ENCODE data around the gene HP.
"Not testable (repeated sequence)": the region's sequence is repeated elsewhere in the genome, so short reads cannot be mapped to it uniquely, and the experiment has no call there.

The HP gene

GRCh38 chr16:72043539-72043938 is 10.8 kb upstream of the HP start:
- DNase-seq (ENCODE audit: low read depth), result no peak

DNA sequence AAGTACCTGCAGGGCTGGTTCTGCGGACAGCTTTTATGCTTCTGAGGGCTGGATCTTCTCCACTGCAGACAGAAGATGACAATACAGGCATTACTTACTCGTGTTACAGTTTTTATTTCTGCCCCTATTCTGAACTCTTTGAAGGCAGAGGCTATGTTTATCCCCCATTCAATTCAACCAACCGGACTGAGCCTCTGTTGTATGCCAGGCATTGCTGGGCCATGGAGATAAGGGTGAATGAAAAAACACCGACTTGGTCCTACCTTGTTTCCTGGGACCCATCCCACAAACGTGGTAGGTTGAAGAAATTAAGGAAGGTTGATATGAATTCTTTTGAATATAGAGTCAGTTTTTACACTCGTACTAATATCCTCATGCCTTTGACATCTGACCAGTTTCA is 10.0 kb upstream of the HP start:
- no peak for DNase-seq (ENCODE audit: low read depth)

DNA sequence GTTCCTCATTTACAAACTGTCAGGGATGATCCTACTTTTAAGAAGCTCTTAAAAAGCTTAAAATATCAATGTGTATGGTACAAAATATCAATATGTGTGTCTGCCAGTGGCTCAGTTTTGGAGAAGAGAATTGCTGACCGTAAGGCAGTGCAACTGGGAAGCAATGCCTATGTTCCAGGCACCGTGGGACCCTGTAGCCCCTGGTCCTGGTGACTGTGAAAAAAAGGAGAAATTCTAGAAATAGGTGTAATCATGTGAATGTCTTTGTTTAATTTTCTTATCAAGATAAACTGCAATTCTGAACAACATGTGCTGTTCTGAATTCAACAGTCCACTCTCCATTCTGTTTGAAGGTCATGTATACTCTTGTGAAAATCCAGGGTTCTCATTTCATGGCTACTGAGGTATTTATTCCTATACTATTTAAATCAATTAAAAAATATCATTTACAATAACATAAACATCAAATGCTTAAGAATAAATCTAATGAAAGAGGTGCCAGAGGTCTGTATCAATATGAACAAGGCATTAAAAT is 9.4 kb upstream of the HP start:
- DNase-seq (ENCODE audit: low read depth), result no peak

GRCh38 chr16:72049110-72049509 is 5.2 kb upstream of the HP start:
- DNase-seq (ENCODE audit: low read depth), result no peak

DNA sequence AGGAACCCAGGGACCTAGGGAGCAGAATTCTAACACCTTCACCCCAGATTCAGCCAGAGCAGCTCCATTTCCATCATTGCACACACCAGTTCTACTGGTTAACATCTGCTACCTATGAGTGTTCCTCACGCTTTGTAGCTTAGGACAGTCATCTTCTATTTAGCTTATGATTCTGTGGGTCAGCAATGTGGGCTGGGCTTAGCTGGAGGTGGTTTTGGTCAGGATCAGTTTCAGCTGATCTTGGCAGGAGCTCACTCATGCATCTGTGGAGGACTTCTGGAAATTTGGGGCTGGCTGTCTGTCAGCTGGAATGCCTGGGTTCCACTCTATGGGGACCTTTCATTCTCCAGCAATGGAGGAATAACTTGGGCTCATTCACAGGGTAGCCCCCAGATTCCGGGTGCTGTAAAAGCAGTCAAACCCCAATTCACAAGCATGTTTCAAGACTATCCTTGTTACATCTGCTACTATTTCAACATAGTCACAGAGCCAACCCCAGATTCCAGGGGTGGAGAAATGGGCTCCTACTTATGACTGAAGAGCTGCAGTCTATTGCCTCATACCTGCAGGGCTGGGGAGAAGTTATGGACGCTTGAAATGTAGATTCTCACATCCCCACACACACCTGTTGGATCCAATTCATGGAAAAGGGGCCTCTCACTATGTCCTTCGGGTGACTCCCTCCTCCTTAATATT is 3.4 kb upstream of the HP start:
- DNase-seq (ENCODE audit: low read depth), result no peak

DNA sequence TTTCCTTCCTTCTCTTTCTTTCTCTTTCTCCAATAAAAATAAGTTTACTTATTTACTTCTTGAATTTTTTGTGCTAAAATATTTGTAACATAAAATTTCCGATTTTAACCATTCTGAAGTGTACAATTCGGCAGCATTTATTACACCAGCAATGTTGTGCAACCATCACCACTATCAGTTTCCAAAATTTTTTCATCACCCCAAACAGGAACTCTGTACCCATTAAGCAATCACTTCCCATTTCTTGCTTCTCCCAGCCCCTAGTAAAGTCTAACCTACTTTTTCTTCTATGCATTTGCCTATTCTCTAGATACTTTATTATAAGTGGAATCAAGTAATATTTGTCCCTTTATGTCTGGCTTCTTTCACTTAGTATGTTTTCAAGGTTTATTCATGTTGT is 2.5 kb upstream of the HP start:
- no peak for DNase-seq (ENCODE audit: low read depth)

DNA sequence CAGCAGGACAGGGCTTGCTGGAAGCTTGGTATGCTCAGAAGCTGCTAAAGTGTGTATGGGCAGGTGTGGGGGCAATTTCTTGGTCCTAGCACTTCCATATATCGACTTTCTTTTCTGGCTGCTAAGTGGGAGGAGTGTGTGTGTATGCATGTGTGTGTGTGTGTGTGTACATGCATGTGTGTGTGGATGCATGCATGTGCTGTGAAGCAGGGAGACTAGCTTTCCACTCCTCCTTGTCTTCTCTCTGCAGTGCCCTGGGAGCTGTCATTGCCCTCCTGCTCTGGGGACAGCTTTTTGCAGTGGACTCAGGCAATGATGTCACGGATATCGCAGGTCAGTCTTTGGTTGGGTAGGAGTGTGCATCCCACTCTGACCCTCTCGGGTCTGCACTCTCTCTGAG is 1.6 kb downstream of the HP start:
- DNase-seq (ENCODE audit: low read depth), result no peak

DNA sequence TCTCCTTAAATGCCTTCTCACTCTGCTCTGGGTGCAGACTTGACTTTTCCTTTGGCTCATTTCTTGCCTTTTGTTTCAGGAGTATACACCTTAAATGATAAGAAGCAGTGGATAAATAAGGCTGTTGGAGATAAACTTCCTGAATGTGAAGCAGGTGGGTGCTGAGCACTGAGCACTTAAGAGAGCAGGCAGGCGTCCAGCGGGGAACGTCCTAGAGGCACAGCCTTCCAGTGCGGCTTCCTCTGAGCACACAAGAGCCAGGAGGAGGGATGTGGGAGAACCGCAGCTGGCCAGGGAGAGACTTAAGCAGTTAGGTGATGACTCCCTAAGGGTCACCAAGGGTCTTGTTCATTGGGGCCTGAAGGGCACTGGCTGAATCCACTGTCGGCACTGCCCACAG is 3.0 kb downstream of the HP start:
- not testable (repeated sequence) for DNase-seq (ENCODE audit: low read depth)

DNA sequence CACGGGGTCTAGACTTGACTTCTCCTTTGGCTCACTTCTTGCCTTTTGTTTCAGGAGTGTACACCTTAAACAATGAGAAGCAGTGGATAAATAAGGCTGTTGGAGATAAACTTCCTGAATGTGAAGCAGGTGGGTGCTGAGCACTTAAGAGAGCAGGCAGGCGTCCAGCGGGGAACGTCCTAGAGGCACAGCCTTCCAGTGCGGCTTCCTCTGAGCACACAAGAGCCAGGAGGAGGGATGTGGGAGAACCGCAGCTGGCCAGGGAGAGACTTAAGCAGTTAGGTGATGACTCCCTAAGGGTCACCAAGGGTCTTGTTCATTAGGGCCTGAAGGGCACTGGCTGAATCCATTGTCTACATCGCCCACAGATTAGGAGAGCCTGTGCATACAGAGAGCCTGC is 4.8 kb downstream of the HP start:
- not testable (repeated sequence) for DNase-seq (ENCODE audit: low read depth)

GRCh38 chr16:72060405-72060804 is 6.1 kb downstream of the HP start:
- no peak for DNase-seq (ENCODE audit: low read depth)

- DNase-seq (ENCODE audit: low read depth), result no peak
These were observed 7.3 kb downstream of the HP start for GRCh38 chr16:72061564-72061963.

- DNase-seq (ENCODE audit: low read depth), result no peak
These were observed 10.1 kb downstream of the HP start for GRCh38 chr16:72064361-72064894.

DNA sequence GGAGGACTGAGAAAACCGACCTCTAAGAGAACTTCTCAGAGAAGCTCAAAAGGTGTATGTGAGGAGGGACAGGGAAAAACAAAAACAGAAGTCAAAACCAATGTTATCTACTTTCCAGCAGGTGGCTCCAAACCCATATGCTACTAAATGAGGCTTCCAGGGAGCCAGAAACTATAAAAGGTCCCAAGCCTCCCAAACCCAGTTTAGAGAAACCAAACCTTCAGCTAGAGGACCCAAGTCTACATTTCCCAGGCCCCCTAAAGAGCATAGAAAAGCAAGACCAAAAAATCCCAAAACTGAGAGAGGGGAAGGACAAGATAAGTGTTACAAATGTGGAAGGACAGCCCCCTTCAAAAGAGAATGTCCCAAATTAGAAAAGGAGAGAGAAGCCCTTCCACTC is 12.4 kb downstream of the HP start:
- DNase-seq (ENCODE audit: low read depth), result no peak

- DNase-seq (ENCODE audit: low read depth), result no peak
These were observed 14.6 kb downstream of the HP start for GRCh38 chr16:72068930-72069329.

- no peak for DNase-seq (ENCODE audit: low read depth)
These were observed 18.4 kb downstream of the HP start for GRCh38 chr16:72072514-72073342.

DNA sequence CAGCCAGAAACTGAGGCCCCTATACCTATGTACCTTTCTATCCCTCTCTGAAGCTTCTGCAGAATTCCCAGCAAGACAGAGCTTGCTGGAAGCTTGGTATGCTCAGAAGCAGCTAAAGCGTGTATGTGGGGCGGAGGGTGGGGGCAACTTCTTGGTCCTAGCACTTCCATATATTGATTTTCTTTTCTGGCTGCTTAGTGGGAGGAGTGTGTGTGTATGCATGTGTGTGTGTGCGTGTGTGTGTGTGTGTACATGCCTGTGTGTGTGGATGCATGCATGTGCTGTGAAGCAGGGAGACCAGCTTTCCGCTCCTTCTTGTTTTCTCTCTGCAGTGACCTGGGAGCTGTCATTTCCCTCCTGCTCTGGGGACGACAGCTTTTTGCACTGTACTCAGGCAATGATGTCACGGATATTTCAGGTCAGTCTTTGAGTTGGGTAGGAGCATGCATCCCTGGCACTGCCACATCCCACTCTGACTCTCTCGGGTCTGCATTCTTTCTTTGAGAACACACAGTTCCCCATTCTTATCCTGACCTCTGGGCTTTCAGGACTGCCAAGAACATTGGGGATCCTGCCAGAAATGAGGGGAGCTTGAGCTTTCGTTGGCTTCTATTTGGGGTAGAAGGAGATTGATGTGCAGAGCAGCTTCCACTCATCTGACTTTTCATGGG is 19.4 kb downstream of the HP start:
- DNase-seq (ENCODE audit: low read depth), result no peak

DNA sequence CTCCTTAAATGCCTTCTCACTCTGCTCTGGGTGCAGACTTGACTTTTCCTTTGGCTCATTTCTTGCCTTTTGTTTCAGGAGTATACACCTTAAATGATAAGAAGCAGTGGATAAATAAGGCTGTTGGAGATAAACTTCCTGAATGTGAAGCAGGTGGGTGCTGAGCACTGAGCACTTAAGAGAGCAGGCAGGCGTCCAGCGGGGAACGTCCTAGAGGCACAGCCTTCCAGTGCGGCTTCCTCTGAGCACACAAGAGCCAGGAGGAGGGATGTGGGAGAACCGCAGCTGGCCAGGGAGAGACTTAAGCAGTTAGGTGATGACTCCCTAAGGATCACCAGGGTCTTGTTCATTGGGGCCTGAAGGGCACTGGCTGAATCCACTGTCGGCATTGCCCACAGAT is 20.8 kb downstream of the HP start:
- not testable (repeated sequence) for DNase-seq (ENCODE audit: low read depth)

DNA sequence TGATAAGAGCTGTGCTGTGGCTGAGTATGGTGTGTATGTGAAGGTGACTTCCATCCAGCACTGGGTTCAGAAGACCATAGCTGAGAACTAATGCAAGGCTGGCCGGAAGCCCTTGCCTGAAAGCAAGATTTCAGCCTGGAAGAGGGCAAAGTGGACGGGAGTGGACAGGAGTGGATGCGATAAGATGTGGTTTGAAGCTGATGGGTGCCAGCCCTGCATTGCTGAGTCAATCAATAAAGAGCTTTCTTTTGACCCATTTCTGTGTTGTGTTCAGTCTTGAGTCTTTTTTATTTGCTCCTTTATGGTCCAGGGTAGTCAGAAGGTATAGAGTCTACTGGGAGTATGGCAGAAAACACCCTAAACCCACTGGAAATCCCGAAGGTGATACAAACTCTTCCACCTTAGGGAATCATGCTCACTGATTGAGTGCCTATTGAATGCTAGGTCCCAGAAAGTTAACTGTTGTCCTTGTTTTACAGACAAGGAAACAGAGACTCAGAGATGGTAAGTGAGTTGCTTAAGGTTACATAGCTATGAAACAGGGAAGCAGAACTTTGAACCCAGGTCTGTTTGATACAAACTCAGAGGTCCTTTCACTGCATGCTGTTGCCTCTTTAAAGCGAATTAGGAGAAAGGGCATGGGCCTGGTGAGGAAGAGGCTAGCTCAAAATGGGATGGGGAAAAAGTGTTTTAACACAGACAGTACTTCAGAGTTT is 22.8 kb downstream of the HP start:
- not testable (repeated sequence) for DNase-seq (ENCODE audit: low read depth)

- no peak for DNase-seq (ENCODE audit: low read depth)
These were observed 29.6 kb downstream of the HP start for GRCh38 chr16:72083778-72084404.

- no peak for DNase-seq (ENCODE audit: low read depth)
These were observed 30.1 kb downstream of the HP start for GRCh38 chr16:72084445-72084844.

DNA sequence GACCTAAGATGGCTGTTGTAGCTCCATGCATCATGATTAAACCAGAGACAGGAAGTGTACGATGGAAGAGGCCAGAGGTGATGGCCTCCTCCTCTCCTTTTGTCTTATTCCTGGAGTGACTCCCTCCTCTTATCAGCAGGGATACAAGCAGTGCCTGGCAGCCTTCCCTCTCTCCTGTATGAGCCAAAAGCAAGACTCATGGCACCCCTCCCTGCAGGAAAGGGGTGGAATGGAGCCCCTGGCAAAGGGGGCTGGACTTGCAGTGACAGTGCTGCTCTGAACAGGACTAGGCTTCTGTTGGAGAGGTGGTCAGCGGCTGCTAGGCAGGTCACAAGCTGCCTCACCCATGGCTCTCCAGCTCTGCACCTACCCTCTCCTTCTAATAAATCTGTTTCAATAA is 30.7 kb downstream of the HP start:
- no peak for DNase-seq (ENCODE audit: low read depth)

All from activated T-cell treated with anti-CD3 and anti-CD28 coated beads for 24 hours (primary cell).